GM23338 (cell line): ENCODE results near the gene PDZD7. TPM values are rescaled to one million over a fixed set of nuclear protein-coding genes. Genes with fewer than 3 reads are reported as not detected.

Source experiments
- ATAC-seq: fragments of 200-7000 bp; cut with Tn5 transposase; 3 replicates; pipeline ENCODE4 v1.9.1; 2020
- DNase-seq: peaks from one replicate; pipeline ENCODE4 v3.0.0-alpha.2; 2015; ENCODE audit warnings: low spot score
- H2AFZ ChIP-seq: fragments of 200-600 bp; sonication (generic); 2 replicates; pipeline ENCODE4 v1.8.0; 2016; ENCODE audit warnings: antibody characterized with exemption, mild to moderate bottlenecking, moderate library complexity
- H3F3A ChIP-seq: fragments of 200-600 bp; sonication (generic); replicated peaks from 2 replicates; pipeline ENCODE4 v1.8.0; 2017; ENCODE audit warnings: antibody characterized with exemption, mixed run types, low read depth
- H3K27ac ChIP-seq: fragments of 200-600 bp; sonication (generic); 2 replicates; pipeline ENCODE4 v1.6.1; 2016; ENCODE audit warnings: low read depth
- H3K27me3 ChIP-seq: fragments of 200-600 bp; sonication (generic); 2 replicates; pipeline ENCODE4 v1.8.0; 2016; ENCODE audit warnings: mild to moderate bottlenecking, mixed run types, moderate library complexity; ENCODE audit not compliant: insufficient read depth
- H3K36me3 ChIP-seq: fragments of 200-600 bp; sonication (generic); 2 replicates; pipeline ENCODE4 v1.8.0; 2016; ENCODE audit warnings: mild to moderate bottlenecking; ENCODE audit not compliant: insufficient read depth
- H3K4me1 ChIP-seq: fragments of 200-600 bp; sonication (generic); 2 replicates; pipeline ENCODE4 v1.8.0; 2016; ENCODE audit warnings: mild to moderate bottlenecking, moderate library complexity; ENCODE audit not compliant: insufficient read depth
- H3K4me2 ChIP-seq: fragments of 200-600 bp; sonication (generic); 2 replicates; pipeline ENCODE4 v1.7.1; 2017; ENCODE audit warnings: mixed run types
- H3K4me3 ChIP-seq: fragments of 200-600 bp; sonication (generic); 2 replicates; pipeline ENCODE4 v1.6.1; 2016; ENCODE audit warnings: mixed run types
- H3K79me2 ChIP-seq: fragments of 200-600 bp; sonication (generic); replicated peaks from 2 replicates; pipeline ENCODE4 v1.8.0; 2017; ENCODE audit warnings: mild to moderate bottlenecking; ENCODE audit not compliant: insufficient read depth
- H3K9me2 ChIP-seq: fragments of 200-600 bp; sonication (generic); 2 replicates; pipeline ENCODE4 v1.8.0; 2017; ENCODE audit not compliant: insufficient read depth
- H4K20me1 ChIP-seq: fragments of 200-600 bp; sonication (generic); replicated peaks from 2 replicates; pipeline ENCODE4 v1.8.0; 2017; ENCODE audit warnings: mild to moderate bottlenecking; ENCODE audit not compliant: insufficient read depth
- H3K27ac Mint-ChIP-seq: 2 replicates; pipeline ENCODE4 v1.8.0; 2020; ENCODE audit warnings: inconsistent platforms, mild to moderate bottlenecking, moderate library complexity, mixed read lengths
- H3K27me3 Mint-ChIP-seq: 3 replicates; pipeline ENCODE4 v1.8.0; 2022; ENCODE audit warnings: low read depth, mild to moderate bottlenecking, moderate library complexity, mixed read lengths, inconsistent platforms; ENCODE audit not compliant: insufficient read depth, poor library complexity
- H3K36me3 Mint-ChIP-seq: 3 replicates; pipeline ENCODE4 v1.8.0; 2021; ENCODE audit warnings: low read depth, mild to moderate bottlenecking, inconsistent platforms, moderate library complexity, mixed read lengths
- H3K4me1 Mint-ChIP-seq: 3 replicates; pipeline ENCODE4 v1.8.0; 2020; ENCODE audit warnings: mild to moderate bottlenecking, inconsistent platforms, mixed read lengths
- H3K4me3 Mint-ChIP-seq: 3 replicates; pipeline ENCODE4 v1.8.0; 2021; ENCODE audit warnings: moderate library complexity, mild to moderate bottlenecking, inconsistent platforms, mixed read lengths
- H3K9me3 Mint-ChIP-seq: 3 replicates; pipeline ENCODE4 v1.8.0; 2020; ENCODE audit warnings: moderate library complexity, mild to moderate bottlenecking, inconsistent platforms, mixed read lengths
- CREB1 ChIP-seq: fragments of 250-450 bp; sonication (Bioruptor Pico); IDR thresholded peaks from 2 replicates; pipeline ENCODE4 v1.5.0; 2020; ENCODE audit warnings: low read depth, mild to moderate bottlenecking, moderate library complexity
- CTCF ChIP-seq, 2 experiments: fragments of 200-600 bp in 1 of 2; sonication (generic) in 1 of 2; conservative IDR thresholded peaks; 2 replicates each; pipeline versions ENCODE4 v1.5.1 to v1.6.1; 2016 to 2017; ENCODE audit warnings: antibody characterized with exemption in 2 of 2, low read depth in 2 of 2, mild to moderate bottlenecking in 2 of 2, moderate library complexity in 1 of 2
- ETS1 ChIP-seq: IDR thresholded peaks from 2 replicates; pipeline ENCODE4 v1.6.1; 2016; ENCODE audit warnings: antibody characterized with exemption
- EZH2 ChIP-seq: fragments of 200-600 bp; sonication (generic); IDR thresholded peaks from one replicate; pipeline ENCODE4 v1.8.0; 2017; ENCODE audit warnings: antibody characterized with exemption, mild to moderate bottlenecking, low read depth; ENCODE audit not compliant: unreplicated experiment
- EZH2phosphoT487 ChIP-seq: fragments of 200-600 bp; sonication (generic); IDR thresholded peaks from one replicate; pipeline ENCODE4 v1.8.1; 2018; ENCODE audit warnings: antibody characterized with exemption; ENCODE audit not compliant: unreplicated experiment
- JUNB ChIP-seq: IDR thresholded peaks from one replicate; pipeline ENCODE4 v1.6.1; 2016; ENCODE audit warnings: antibody characterized with exemption; ENCODE audit not compliant: unreplicated experiment
- NANOG ChIP-seq: IDR thresholded peaks from 2 replicates; pipeline ENCODE4 v1.6.1; 2016; ENCODE audit warnings: antibody characterized with exemption, borderline replicate concordance
- REST ChIP-seq: IDR thresholded peaks from one replicate; pipeline ENCODE4 v1.6.1; 2018; ENCODE audit warnings: antibody characterized with exemption; ENCODE audit not compliant: unreplicated experiment
- STAT1 ChIP-seq: IDR thresholded peaks from one replicate; pipeline ENCODE4 v1.6.1; 2016; ENCODE audit warnings: antibody characterized with exemption; ENCODE audit not compliant: unreplicated experiment
- ZNF114 ChIP-seq: fragments of 250-450 bp; sonication (Bioruptor Pico); IDR thresholded peaks from 2 replicates; pipeline ENCODE4 v1.5.0; 2020; ENCODE audit warnings: mild to moderate bottlenecking, moderate library complexity
- ZNF331 ChIP-seq: fragments of 250-450 bp; sonication (Bioruptor Pico); IDR thresholded peaks from 2 replicates; pipeline ENCODE4 v1.5.0; 2020; ENCODE audit warnings: low read depth, mild to moderate bottlenecking, moderate library complexity
- ZNF462 ChIP-seq: fragments of 250-450 bp; sonication (Bioruptor Pico); IDR thresholded peaks from 2 replicates; pipeline ENCODE4 v1.5.0; 2020; ENCODE audit warnings: mild to moderate bottlenecking, moderate library complexity
- polyA plus RNA-seq: library from polyadenylated mRNA; unstranded; fragments of >200 nt; fragmentation: Nextera tagmentation; extraction: Ambion mirVana; gene quantifications from 2 replicates; pipeline ENCODE4 v1.2.1, GENCODE V29; 2016
- total RNA-seq: library from RNA; depleted of rRNA; stranded (reverse); fragments of >200 nt; shearing (Covaris generic); gene quantifications from 2 replicates; pipeline ENCODE4 v1.2.3, GENCODE V29; 2014

Gene PDZD7
- total and polyA plus RNA-seq, 2 experiments from 2014 or later = 1.7 to 2.3 TPM

- Histone ChIP-seq H3K36me3 (peaks cover 29% of the 10 kb centered on the region), H4K20me1 (peaks cover 28% of the 10 kb centered on the region), H3K27me3 (no peaks in the 10 kb centered on the region), H3K4me1 (no peaks in the 10 kb centered on the region), H2AFZ (no peak overlapping the region), H3F3A (peaks cover 22% of the 10 kb centered on the region), H3K4me3 (peak overlapping the region; percentile 100; the same call in 1 of the 2 replicates), H3K9me2 (no peaks in the 10 kb centered on the region), H3K27ac (no peak overlapping the region), H3K79me2 (peaks cover 48% of the 10 kb centered on the region), H3K4me2 (peak overlapping the region; percentile 96; the same call in 1 of the 2 replicates)
- Mint-ChIP-seq H3K4me1 (peaks cover 15% of the 10 kb centered on the region), H3K36me3 (peaks cover 53% of the 10 kb centered on the region), H3K27ac (no peak overlapping the region), H3K4me3 (peak overlapping the region; percentile 97), H3K9me3 (peaks cover 2% of the 10 kb centered on the region; the same call in 1 of the 3 replicates), H3K27me3 (peaks cover 14% of the 10 kb centered on the region)
- no peak for TF ChIP-seq EZH2phosphoT487
- TF ChIP-seq STAT1 = no peak
- TF ChIP-seq EZH2 = no peak
- TF ChIP-seq CREB1 = no peak
- no peak for TF ChIP-seq REST
- TF ChIP-seq ZNF114 = no peak
- TF ChIP-seq NANOG = no peak
- TF ChIP-seq ZNF331 (CRISPR knock-in tag) = no peak
- no peak for TF ChIP-seq JUNB
- TF ChIP-seq CTCF (conservative IDR thresholded peaks at IDR 0.05; ENCODE audit: low read depth in 2 of 2) = no peak
- TF ChIP-seq ZNF462 (CRISPR knock-in tag) = no peak
- TF ChIP-seq ETS1 = no peak
- ATAC-seq (no peak), DNase-seq (no peak)
Measured at GRCh38 chr10:100989088-100989487, 41.8 kb downstream of the PDZD7 start.
